GF-D8 (cell line): ENCODE results near the gene GLIS1.
"Not testable (repeated sequence)": the region's sequence is repeated elsewhere in the genome, so short reads cannot be mapped to it uniquely, and the experiment has no call there.

Source experiments
- DNase-seq: peaks from one replicate; lab custom pipeline; 2025; lab: John Stamatoyannopoulos, UW

GLIS1 gene

DNA sequence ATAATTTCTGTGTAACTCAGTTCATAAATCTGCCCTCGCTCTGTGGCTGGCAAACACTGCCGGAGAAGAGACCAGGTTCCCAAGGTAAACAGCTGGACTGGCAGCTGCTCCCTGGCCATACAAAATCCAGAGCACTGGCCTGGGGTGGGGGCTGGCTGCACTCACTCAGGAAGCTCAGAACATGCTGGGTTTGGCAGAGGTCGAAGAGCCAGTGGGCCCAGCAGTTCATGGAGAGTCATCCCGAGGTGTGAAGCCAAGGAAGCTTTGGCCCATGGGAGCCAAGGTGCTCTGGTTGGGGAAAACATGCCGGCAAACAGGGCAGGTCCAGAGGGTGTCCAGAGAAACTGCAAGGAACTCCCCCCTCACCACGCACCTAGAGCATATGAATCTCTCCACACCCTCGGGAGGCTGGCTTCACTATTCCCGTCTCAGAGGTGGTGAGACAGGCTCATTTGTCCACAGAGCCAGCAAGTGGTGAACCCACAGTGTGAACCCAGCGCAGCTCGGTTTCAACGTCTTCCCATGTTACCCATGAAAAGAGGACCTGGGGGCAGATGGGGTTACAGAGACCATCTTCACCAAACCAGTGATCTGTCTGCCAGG, 177.4 kb downstream of the GLIS1 start:
- DNase-seq, result no peak

DNA sequence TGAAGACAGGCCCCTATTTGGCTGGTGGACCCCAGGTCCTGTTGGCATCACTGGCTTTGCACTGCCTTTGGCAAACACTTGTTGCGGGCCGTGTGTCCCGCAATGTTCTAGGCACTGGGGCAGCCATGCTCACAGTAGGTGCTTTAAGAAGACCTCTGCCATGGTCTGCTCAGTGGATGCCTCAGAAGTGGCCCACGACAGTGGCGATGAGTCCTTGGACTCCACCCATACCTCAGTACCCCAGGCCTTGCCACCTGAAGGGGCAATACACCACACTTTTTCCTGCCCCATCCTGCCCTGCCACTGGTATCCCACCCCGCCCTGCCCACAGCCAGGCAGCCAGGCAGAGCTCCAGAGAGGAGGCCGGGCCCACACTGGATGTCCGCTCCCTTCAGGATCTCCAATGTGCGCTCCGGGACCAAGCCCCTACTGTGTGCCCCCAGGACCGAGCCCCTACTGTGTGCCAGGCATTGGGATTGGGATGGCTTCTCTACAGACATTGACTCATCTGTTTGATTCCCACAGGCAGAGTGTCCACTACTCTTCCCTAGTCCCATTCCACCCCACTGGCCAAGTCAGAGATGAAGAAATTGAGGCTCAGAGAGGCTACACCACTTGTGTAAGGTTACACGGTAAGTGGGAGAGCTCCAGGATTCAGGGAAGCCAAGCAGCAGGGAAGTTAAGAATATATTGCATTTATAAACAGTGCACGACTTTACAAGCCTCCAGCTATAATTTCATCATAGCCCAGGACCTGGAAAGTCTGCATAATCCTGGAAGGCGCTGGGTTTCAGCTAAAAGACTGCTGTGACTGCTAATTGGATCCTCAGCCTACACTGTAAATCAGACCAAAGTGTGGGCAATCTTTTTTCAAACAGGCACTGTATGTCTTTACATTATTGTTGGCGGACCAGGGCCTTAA, 178.1 kb downstream of the GLIS1 start:
- DNase-seq, result no peak

DNA sequence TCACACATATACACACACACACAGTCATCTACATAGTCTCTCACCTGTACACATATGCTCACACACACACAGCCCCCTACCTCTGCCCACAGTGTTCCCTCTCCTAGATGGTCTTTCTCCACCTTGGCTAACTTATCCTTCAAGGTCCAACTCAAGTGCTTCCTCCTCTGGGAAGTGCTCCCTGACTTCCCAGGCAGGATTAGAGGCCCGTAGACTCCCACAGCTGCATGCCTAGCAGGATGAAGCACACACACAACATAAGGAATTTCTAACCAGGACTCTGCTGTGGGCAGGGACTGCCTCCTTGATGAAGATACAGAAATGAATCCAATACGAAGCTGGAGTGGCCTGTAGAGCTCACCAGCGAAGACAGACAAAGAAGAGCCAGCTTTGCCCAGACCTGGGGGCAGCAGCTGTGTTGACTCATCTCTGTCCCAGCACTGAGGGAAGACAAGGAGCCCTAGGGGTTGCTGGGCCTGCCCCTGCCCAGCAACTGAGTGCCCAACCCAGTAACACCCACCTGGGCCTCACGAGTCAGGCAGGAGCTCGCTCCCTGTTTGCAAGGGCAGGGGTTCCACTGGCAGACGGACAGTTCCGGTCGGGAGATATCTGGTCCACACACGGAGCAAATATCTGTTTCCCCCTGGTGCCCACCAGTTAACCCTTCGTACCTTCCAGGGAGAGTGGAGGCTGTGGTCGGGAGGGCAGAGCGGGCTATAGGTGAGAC, 178.9 kb downstream of the GLIS1 start:
- no peak for DNase-seq

GRCh38 chr1:53559391-53559815, 179.6 kb downstream of the GLIS1 start:
- DNase-seq, result no peak

DNA sequence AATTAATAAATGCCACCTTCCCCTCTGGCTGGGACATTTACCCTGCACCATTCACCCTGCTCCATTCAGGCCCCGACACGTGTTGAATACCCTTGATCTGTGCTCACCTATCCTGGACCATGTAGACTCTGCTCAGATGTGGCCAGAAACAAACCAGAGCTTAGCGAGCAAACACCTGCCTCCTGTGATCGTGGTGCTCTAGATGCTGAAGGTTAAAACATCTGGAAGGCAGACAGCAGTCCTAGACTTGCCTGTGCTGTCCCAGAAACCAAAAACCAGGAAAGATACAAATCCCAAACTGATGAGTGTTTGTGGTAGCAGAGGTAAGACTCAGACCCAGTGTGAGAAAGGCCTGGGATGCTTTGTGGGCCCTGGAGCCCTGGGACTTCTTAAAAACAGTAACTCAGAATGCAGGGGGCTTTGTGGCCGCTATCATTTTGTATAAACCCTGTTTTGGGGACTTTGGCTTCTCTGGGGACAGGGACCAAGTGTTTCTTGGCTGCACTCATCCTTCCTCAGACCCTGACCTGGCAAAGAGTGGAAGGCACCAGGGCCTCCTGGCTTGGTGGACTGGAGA, 180.1 kb downstream of the GLIS1 start:
- DNase-seq, result no peak

DNA sequence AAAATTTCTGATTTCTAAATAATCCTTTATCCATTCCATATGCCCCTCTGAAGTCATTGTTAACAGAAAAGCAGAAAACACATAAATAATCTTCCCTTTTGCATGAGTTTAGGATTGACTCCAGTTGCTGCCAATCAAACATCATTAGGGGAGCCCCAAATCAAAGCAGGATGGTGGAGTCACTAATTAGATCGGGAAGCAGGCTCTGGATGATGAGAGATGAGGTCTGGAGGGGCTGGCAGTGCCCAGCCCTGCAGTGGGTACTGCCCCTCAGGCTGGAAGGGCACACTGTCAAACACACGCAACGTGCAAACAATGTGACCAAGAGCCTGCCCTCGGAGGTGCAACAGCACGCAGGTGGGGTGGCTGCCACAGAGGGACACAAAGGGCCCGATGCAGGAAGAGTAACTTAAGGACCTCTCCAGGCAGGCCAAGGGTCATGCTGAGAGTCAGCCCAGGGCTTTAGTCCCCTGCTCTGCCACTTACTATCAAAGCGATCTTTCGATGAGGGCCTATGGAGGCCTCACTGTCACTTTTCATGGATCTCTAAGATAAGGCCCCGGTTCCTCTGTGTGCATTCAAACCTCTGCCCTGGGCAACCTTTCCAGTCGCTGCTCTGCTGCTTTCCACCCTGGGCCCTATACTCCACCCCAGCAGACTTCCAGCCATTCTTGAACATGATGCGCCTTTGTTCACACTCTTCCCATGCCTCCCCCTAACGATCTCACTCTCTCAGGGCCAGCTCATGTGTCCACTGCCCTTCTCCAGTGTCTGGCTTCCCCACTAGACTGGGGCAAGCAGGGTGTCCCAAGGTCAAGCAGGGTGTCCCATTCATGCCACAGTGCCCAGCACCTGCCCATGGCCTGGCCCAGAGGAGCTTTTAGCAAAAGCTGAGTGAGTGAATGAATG, 180.9 kb downstream of the GLIS1 start:
- DNase-seq, result no peak

DNA sequence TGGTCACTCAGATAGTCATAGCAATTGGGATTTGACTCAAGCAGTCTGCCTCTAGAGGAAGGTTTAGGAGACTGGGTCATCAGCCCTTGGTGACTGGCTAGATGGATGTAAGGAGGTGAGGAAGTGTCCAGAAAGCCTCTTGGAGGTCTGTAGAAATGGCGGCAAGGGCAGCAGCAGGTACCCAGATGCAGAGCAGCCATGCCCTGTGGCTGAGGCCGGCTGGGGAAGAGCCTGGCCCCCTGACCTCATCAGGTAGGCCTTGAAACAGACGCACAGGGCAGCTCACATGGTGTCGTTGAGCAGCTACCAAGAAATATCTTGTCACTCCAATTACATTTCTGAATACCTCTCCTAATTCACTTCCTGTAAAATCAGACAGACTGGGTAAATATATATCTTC, 181.6 kb downstream of the GLIS1 start:
- DNase-seq, result no peak

DNA sequence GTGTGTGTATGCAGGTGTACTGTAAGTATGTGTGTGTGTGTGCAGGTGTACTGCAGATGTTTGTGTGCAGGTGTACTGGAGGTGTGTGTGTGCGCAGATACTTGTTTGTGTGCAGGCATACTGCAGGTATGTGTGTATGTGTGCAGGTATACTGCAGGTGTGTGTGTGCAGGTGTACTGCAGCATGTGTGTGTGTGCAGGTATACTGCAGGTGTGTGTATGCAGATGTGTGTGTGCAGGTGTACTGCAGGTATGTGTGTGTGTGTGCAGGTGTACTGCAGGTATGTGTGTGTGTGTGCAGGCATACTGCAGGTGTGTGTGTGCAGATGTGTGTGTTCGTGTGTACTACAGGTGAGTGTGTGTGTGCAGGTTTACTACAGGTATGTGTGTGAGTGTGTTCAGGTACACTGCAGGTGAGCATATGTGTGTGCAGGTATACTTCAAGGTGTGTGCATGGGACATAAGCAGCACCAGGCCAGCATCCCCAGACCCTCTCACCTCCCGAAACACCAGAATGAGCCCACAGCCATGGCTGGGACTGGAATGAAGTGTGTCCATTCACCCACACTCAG, 182.2 kb downstream of the GLIS1 start:
- DNase-seq, result no peak

- DNase-seq, result not testable (repeated sequence)
These were observed 183.2 kb downstream of the GLIS1 start for GRCh38 chr1:53555620-53556326.

DNA sequence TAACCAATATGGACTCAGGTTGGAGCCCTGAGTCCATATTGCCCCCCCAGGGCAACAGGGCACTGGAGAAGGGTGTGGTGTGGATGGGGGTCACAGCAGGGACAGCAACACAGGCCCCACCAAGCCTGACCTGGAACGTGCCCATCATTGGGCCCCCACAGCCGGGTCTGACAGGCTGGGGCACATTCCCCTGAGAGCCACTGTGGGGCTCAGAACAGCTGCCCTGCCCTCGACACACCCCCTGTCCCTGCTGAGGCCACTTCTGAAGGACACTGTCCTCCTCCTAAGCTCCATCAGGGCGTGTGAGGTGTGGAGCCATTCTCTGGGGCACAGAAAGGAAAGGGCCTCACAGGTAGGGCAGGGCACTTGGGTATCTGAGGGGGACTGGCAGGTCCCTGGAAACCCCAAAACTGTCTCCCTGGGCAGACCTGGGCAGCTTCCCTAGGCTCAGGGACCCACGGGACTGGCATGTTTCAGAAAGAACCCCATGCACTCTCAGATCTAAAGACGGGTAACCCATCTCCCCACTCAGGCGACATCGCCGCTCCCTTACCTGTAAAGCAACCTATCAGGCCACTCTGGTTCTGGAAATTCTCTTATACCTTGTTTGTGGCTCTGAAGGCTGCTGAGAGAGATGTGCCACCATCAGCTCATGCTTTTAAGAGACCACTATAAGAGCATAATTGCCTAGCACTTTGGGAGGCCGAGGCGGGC, 184.2 kb downstream of the GLIS1 start:
- DNase-seq, result no peak

DNA sequence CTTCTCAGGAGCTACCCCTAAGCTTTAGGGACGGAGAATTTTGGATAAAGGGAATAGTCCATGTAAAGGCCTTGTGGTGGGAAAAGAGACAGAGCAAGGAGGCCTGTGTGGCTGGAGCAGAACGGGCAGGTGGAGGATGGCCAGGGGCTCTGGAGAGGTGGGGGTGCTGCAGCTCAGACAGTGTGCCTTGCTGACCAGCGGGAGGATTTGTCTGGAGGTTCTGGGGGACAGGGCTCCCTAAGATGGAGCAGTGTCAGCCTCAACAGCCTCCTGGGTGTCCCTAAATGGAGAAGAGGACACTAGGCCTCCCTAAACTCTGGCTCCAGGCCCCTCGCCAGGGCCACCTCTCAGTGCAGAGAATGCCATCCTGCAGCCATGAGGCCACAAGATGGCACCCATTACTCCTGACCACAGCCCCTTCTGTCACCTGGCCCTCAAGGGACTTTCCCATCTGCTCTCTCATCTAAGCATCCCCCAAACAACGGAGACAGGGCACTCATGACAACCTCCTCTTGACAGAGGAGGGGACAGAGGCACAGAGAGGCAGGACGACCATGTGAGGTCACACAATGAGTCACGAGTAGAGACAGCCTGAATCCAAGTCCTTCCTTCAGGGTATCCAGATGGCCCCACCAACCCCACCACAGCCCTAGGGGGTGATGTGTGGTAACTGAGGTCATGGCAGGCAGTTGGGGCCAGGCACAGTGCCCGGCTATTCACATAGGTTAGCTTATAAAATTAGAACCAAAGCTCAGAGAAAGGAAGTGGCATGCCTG, 185.0 kb downstream of the GLIS1 start:
- no peak for DNase-seq

GRCh38 chr1:53552981-53553733, 185.8 kb downstream of the GLIS1 start:
- DNase-seq, result no peak

DNA sequence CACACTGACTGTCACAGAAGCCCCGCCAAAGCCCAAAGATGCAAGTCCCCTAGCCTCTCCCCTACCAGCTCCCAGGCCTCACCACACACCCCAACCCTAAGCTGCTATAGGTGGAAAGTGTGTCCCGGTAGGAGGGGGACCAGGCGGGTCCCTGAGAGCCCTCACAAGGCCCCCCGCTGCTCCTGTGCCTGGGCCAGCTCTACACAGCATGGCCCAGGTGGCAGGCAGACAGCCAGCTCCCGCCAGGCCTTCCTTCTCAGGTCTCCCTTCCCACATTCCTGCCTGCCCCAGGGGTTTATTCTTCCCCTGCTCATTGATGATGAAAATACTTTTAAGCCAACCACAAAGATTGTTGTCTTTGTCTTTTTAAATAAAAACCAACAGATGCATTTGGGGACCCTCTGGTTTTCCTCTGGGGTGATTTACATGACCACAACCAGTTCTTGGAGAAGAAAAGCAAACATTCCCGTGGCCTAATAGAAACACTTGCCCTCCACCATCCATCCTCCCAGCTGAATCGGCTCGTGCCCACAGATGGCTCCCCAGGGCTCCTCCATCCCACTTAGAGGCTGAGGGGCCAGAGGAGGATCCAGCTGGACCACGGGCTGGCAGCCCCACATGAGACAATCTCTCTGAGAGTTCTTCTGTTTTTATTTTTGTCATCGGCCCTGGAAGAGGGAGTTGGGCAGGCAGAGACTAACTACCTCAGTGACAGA, 186.7 kb downstream of the GLIS1 start:
- no peak for DNase-seq

GRCh38 chr1:53551428-53551995, 187.5 kb downstream of the GLIS1 start:
- DNase-seq, result no peak

DNA sequence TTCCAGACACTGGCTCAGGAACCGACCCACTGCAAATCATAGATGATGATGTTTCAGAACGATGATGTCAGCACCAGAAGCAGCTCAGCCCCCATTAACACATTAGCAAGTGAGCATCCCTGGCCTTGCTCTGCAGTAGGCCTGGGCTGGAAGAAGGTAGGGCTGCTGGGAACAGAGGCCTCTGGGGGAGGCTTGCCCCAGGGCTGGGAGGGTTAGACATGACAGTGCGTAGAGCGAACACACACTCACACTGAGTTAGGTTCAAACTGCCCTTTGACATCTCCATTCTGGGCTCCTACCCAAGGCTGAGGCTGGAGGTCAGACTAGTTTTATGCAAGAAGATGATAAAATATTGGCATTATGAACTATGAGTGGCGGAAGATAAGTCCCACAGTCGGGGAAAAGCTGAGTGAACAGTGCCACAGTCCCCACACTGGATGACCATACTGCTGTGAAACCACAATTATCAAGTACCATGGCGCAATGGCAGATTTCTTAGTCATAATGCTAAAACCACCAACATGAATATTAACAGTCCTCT, 188.7 kb downstream of the GLIS1 start:
- no peak for DNase-seq

DNA sequence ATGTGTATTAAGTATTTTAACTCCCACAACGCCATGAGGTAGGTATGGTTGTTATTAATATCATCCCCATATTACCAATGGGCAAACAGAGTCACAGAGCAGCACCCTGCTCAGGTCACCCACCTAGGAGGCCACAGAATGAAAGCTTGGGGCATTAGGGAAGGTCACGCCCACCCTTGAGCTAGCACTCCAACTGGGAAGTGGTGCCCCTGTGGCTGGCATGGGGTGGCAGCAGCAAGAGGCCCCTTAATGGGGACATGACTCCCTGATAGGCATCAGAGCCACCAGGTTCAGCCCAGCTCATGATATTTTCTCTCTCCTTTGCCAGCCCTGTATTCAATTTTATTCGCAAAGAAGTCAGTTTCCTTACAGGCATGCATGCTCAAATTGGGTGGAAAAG, 189.2 kb downstream of the GLIS1 start:
- DNase-seq, result no peak

GRCh38 chr1:53549287-53549686, 189.7 kb downstream of the GLIS1 start:
- DNase-seq, result no peak
